Esophagus squamous epithelium (tissue), 4 donors: ENCODE measurements around the gene RPLP2.

Experiments
- POLR2A ChIP-seq, 4 donors: fragments of 450-650 bp; IDR thresholded peaks; one replicate each; pipeline ENCODE4 v1.6.1; 2017; ENCODE audit warnings: antibody characterized with exemption in 4 of 4, mild to moderate bottlenecking in 4 of 4, moderate library complexity in 3 of 4
- TF ChIP-seq, protein P1 (sequence below), 6 experiments: fragments of 450-650 bp in 4 of 6; fragments of 200-600 bp in 2 of 6; sonication (generic) in 2 of 6; IDR thresholded peaks; one replicate each; pipeline ENCODE4 v1.5.1; 2016 to 2019; ENCODE audit warnings: antibody characterized with exemption in 6 of 6, mild to moderate bottlenecking in 4 of 6, moderate library complexity in 4 of 6

DNA sequence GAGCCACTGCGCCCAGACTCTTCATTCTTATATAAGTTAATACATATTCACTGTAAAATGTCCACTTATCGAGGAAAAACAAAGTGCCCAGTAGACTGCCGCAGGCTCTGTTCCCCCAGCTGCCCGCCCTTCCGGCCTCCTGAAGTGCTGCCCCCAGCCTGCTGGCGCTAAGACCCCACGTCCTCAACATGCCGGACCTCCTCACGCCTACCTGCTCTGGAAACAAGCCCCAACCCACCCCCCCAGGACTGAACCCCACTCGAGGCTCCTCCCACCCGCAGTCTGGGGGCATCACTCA lies 33.6 kb upstream of the RPLP2 start:
- TF ChIP-seq, protein P1, sequence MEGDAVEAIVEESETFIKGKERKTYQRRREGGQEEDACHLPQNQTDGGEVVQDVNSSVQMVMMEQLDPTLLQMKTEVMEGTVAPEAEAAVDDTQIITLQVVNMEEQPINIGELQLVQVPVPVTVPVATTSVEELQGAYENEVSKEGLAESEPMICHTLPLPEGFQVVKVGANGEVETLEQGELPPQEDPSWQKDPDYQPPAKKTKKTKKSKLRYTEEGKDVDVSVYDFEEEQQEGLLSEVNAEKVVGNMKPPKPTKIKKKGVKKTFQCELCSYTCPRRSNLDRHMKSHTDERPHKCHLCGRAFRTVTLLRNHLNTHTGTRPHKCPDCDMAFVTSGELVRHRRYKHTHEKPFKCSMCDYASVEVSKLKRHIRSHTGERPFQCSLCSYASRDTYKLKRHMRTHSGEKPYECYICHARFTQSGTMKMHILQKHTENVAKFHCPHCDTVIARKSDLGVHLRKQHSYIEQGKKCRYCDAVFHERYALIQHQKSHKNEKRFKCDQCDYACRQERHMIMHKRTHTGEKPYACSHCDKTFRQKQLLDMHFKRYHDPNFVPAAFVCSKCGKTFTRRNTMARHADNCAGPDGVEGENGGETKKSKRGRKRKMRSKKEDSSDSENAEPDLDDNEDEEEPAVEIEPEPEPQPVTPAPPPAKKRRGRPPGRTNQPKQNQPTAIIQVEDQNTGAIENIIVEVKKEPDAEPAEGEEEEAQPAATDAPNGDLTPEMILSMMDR (IDR thresholded peaks at IDR 0.05), result no peak
- no peak for TF ChIP-seq POLR2A (IDR thresholded peaks at IDR 0.05)
